Fibroblast of pulmonary artery (primary cell): ENCODE results near the gene CLN6.
A peak's percentile ranks its signal among the peaks of the same experiment; 100 is the strongest.
"Not testable (repeated sequence)": the region's sequence is repeated elsewhere in the genome, so short reads cannot be mapped to it uniquely, and the experiment has no call there.

Experiments
- DNase-seq: peaks from one replicate; pipeline ENCODE4 v3.0.0-alpha.2; 2010; ENCODE audit warnings: low read depth
- H3K4me3 ChIP-seq: replicated peaks from 2 replicates; pipeline ENCODE4 v1.5.1; 2011; ENCODE audit warnings: low read depth, mild to moderate bottlenecking, control low read depth, low read length, moderate library complexity
- CTCF ChIP-seq: IDR thresholded peaks from 2 replicates; pipeline ENCODE4 v1.5.1; 2011; ENCODE audit warnings: mild to moderate bottlenecking, control low read depth, low read length, inconsistent platforms; ENCODE audit errors: missing control alignments

Gene CLN6

GRCh38 chr15:68228971-68229385, 550 bp downstream of the CLN6 start:
- no peak for TF ChIP-seq CTCF
- peak overlapping the region; percentile 81 for H3K4me3 ChIP-seq
- DNase-seq = no peak

- TF ChIP-seq CTCF = no peak
- peak; percentile 8 for DNase-seq
- H3K4me3 ChIP-seq = peak overlapping the region; percentile 81
Observed at GRCh38 chr15:68228143-68228970, 1.2 kb downstream of the CLN6 start.

DNA sequence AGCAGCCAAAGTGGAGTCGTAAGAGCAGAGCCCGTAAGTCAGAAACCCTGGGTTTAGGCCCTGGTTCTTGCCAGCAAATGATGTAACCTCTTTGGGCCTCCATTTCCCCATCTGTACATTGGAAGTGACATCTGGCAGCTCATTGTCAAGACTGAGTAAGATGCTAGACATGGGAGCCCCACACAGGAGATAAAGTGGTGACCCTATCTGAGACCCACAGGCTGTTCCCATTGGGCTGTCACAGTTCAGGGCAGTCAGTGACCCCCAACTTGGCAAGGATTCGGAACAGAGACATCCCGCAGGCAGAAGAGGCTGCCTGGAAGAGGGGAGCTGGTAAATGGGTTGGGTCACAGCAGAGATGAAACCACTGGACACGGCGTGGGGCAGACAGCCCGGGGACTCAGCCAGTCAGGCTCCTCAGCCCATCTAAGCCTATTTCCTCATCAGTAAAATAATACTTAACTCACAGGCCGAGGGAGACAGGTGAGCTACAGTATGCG, 1.8 kb downstream of the CLN6 start:
- TF ChIP-seq CTCF = no peak
- DNase-seq = no peak
- H3K4me3 ChIP-seq = no peak overlapping the region

- H3K4me3 ChIP-seq, DNase-seq: not testable (repeated sequence)
Observed at GRCh38 chr15:68225442-68225841, 4.1 kb downstream of the CLN6 start.

DNA sequence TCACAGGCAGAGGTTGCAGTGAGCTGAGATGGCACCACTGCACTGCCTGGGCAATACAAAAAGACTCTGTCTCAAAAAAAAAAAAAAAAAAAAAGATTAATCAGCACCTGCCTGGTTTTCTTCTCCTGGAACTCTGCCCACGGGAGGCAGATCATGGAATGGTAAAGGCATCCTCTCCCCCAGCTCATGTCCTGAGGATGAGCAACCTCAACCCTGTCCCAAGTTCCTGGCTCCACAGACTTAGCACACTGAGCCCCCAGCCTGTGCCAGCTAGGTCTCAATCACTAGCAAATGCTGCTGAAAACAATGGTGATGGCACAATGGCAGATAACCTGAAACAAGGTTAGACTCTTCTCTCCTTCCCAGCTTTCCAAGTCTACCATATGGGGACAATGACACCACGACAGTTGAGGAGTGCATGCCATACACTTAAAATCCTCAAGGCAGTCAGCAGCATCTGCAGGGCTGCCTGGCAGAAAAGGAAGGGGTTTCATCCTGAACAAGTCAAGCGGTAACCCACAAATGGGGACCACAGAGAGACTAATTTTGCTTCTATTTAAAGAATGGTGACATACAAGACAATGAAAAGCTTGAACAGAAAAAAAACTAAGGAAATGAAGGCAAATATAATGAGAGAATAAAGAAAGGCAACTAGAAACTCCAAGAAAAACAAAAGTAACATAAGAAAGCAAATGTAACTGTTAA, 4.8 kb downstream of the CLN6 start:
- TF ChIP-seq CTCF = no peak
- H3K4me3 ChIP-seq = no peak overlapping the region
- DNase-seq = no peak

DNA sequence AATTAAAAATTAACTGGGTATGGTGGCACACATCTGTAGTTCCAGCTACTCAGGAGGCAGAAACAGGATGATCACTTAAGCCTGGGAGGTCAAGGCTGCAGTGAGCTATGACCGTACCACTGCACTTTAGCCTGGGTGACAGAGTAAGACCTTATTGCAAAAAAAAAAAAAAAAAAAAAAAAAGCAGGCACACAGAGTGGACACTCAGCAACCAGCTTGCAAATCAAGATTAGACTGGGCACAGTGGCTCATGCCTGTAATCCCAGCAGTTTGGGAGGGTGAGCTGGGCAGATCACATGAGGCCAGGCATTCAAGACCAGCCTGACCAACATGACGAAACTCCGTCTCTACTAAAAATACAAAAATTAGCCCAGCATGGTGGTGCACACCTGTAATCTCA, 5.4 kb downstream of the CLN6 start:
- no peak for DNase-seq
- H3K4me3 ChIP-seq = no peak overlapping the region
- no peak for TF ChIP-seq CTCF

DNA sequence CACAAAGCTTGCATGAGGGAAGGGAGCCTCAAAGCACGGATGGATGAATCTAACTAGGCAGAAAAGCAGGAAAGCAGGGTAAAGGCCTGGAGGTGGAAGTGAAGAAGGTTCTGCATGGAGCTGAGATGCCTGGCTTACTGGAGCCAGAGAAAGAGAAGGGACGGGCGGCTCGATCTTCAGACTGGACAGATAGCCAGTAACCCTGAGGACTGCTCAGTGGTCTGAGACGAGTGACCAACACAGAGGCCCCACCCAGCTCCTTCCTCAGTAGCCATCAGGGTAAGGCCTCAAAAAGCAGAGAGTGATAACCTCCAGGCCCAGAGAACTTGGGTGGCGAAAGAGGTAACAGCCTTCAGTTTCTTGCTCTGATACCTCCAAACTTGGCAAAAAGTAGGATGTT, 6.4 kb downstream of the CLN6 start:
- H3K4me3 ChIP-seq = no peak overlapping the region
- no peak for TF ChIP-seq CTCF
- no peak for DNase-seq

DNA sequence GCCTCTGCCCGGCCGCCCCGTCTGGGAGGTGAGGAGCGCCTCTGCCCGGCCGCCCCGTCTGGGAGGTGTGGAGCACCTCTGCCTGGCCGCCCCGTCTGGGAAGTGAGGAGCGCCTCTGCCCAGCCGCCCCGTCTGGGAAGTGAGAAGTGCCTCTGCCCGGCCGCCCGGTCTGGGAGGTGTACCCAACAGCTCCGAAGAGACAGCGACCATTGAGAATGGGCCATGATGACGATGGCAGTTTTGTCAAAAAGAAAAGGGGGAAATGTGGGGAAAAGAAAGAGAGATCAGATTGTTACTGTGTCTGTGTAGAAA, 7.1 kb downstream of the CLN6 start:
- DNase-seq = not testable (repeated sequence)

DNA sequence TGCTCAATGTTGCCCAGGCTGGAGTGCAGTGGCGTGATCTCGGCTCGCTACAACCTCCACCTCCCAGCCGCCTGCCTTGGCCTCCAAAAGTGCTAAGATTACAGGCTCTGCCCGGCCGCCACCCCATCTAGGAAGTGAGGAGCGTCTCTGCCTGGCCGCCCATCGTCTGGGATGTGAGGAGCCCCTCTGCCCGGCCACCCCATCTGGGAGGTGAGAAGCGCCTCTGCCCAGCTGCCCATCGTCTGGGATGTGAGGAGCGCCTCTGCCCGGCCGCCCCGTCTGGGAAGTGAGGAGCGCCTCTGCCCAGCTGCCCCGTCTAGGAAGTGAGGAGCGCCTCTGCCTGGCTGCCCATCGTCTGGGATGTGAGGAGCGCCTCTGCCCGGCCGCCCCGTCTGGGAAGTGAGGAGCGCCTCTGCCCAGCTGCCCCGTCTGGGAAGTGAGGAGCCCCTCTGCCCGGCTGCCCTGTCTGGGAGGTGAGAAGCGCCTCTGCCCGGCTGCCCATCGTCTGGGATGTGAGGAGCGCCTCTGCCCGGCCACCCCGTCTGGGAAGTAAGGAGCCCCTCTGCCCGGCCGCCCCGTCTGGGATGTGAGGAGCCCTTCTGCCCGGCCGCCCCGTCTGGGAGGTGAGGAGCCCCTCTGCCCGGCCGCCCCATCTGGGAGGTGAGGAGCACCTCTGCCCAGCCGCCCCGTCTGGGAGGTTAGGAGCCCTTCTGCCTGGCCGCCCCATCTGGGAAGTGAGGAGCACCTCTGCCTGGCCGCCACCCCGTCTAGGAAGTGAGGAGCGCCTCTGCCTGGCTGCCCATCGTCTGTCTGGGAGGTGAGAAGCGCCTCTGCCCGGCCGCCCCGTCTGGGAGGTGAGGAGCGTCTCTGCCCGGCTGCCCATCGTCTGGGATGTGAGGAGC, 7.7 kb downstream of the CLN6 start:
- not testable (repeated sequence) for H3K4me3 ChIP-seq, DNase-seq

More for the DNA sequence above, 7.1 kb downstream of the CLN6 start:
- not testable (repeated sequence) for H3K4me3 ChIP-seq
